RCC 7860 (cell line): ENCODE measurements around the gene PKD1L1.
A peak's percentile ranks its signal among the peaks of the same experiment; 100 is the strongest.
"Not testable (repeated sequence)": the region's sequence is repeated elsewhere in the genome, so short reads cannot be mapped to it uniquely, and the experiment has no call there.

ENCODE experiments used
- DNase-seq: peaks from one replicate; pipeline ENCODE4 v3.0.0-alpha.2; 2015; ENCODE audit warnings: low spot score
- FAIRE-seq: peaks from 2 replicates; lab custom pipeline; 2012; peaks lifted over from hg19 to GRCh38; lab: Jason Lieb, UNC

PKD1L1 gene, protein sequence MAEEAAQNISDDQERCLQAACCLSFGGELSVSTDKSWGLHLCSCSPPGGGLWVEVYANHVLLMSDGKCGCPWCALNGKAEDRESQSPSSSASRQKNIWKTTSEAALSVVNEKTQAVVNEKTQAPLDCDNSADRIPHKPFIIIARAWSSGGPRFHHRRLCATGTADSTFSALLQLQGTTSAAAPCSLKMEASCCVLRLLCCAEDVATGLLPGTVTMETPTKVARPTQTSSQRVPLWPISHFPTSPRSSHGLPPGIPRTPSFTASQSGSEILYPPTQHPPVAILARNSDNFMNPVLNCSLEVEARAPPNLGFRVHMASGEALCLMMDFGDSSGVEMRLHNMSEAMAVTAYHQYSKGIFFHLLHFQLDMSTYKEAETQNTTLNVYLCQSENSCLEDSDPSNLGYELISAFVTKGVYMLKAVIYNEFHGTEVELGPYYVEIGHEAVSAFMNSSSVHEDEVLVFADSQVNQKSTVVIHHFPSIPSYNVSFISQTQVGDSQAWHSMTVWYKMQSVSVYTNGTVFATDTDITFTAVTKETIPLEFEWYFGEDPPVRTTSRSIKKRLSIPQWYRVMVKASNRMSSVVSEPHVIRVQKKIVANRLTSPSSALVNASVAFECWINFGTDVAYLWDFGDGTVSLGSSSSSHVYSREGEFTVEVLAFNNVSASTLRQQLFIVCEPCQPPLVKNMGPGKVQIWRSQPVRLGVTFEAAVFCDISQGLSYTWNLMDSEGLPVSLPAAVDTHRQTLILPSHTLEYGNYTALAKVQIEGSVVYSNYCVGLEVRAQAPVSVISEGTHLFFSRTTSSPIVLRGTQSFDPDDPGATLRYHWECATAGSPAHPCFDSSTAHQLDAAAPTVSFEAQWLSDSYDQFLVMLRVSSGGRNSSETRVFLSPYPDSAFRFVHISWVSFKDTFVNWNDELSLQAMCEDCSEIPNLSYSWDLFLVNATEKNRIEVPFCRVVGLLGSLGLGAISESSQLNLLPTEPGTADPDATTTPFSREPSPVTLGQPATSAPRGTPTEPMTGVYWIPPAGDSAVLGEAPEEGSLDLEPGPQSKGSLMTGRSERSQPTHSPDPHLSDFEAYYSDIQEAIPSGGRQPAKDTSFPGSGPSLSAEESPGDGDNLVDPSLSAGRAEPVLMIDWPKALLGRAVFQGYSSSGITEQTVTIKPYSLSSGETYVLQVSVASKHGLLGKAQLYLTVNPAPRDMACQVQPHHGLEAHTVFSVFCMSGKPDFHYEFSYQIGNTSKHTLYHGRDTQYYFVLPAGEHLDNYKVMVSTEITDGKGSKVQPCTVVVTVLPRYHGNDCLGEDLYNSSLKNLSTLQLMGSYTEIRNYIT (N-terminal part only)

GRCh38 chr7:47948141-47948790 is at the start of gene PKD1L1:
PKD1L1 (minus strand) TSS chr7:47948466; CDS start chr7:47948440, 26 bp downstream.
- no peak for FAIRE-seq
- no peak for DNase-seq

- no peak for FAIRE-seq
- no peak for DNase-seq
These were observed 44.2 kb upstream of the PKD1L1 start for GRCh38 chr7:47992446-47992845.

DNA sequence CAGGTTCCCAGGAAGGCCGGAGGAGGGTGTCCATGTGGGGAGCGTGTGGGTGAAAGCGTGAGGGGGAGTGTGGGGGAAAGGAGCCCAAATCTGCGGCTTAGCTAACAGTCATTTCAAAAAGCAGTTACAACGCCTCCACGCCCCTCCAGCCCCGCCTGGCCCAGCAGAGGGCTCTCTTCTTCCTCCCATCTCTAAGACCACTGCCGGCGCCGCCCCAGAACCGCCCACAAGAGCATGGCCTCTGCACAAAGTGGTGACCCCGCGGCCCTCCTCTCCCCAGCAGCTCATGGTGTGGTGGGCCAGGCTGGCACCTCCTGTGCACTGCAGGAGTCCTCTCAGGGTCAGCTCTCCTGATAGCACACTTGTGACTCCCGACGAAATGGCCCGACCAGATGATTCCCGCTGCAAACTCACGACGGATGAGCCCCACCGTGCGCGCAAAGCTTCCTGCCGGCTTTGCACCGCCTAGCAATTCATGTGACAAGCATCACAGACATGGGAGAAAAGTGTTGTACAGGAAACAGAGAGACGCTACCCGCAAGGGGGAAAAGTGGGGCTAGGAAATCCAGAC is 43.6 kb upstream of the PKD1L1 start:
- DNase-seq (peak; percentile 54), FAIRE-seq (no peak)

DNA sequence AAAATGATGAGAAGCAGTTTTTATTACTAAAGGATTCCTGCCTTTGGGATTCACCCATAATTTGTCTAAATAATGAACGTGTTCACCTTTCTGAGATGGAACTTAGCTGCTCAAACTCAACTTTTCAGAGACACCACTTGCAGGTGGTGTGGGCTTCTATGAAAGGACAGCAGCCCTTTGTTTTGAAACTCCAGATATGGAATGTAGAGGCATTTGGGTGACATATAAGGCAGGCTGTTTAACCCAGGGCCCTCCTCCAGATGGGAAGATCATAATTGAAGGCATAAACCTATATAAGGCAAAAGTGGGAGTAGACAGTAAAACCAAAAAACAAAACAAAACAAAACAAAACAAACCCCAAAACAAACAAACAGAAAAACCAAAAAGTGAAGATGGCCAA is 43.0 kb upstream of the PKD1L1 start:
- FAIRE-seq, result no peak
- no peak for DNase-seq

GRCh38 chr7:47990592-47990991 is 42.3 kb upstream of the PKD1L1 start:
- FAIRE-seq, result no peak
- no peak for DNase-seq

DNA sequence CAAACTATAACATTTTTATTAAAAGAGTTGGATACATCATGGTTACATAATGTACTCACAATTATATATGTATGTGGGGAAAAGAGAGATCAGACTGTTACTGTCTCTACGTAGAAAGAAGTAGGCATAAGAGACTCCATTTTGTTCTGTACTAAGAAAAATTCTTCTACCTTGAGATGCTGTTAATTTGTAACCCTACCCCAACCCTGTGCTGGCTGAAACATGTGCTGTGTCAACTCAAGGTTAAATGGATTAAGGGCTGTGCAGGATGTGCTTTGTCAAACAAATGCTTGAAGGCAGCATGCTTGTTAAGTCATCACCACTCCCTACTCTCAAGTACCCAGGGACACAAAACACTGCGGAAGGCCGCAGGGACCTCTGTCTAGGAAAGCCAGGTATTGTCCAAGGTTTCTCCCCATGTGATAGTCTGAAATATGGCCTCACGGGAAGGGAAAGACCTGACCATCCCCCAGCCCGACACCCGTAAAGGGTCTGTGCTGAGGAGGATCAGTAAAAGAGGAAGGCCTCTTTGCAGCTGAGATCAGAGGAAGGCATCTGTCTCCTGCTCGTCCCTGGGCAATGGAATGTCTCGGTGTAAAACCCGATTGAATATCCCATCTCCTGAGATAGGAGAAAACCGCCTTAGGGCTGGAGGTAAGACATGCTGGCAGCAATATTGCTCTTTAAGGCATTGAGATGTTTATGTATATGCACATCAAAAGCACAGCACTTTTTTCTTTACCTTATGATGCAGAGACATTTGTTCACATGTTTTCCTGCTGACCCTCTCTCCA is 41.5 kb upstream of the PKD1L1 start:
- not testable (repeated sequence) for FAIRE-seq

GRCh38 chr7:47988496-47989386 is 40.5 kb upstream of the PKD1L1 start:
- no peak for DNase-seq
- no peak for FAIRE-seq

More for the DNA sequence above, 41.5 kb upstream of the PKD1L1 start:
- not testable (repeated sequence) for DNase-seq

- no peak for DNase-seq
- no peak for FAIRE-seq
These were observed 34.3 kb upstream of the PKD1L1 start for GRCh38 chr7:47982610-47983009.

DNA sequence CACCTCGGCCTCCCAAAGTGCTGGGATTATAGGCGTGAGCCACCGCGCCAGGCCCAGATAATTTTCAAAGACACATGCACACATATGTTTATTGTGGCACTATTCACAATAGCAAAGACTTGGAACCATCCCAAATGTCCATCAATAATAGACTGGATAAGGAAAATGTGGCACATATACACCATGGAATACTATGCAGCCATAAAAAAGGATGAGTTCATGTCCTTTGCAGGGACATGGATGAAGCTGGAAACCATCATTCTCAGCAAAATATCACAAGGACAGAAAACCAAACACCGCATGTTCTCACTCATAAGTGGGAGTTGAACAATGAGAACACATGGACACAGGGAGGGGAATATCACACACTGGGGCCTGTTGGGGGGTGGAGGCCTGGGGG is 32.4 kb upstream of the PKD1L1 start:
- not testable (repeated sequence) for FAIRE-seq, DNase-seq

DNA sequence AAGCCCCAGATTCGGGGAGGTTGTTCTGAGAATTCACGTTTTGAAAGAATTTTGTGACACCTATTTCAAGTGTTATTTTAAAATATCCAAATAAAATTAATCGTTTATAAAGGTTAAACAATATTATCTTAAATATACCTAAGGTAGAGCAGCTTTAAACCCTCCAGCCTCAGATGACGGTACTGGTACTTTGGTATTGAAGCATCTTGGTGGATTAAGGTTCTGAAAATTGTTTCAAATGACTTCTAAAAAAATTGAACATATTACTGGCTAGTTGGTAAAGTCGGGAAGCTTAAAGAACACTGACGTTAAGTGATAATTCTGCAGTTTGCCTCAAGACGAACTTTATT is 31.5 kb upstream of the PKD1L1 start:
- FAIRE-seq, result no peak
- DNase-seq, result no peak

DNA sequence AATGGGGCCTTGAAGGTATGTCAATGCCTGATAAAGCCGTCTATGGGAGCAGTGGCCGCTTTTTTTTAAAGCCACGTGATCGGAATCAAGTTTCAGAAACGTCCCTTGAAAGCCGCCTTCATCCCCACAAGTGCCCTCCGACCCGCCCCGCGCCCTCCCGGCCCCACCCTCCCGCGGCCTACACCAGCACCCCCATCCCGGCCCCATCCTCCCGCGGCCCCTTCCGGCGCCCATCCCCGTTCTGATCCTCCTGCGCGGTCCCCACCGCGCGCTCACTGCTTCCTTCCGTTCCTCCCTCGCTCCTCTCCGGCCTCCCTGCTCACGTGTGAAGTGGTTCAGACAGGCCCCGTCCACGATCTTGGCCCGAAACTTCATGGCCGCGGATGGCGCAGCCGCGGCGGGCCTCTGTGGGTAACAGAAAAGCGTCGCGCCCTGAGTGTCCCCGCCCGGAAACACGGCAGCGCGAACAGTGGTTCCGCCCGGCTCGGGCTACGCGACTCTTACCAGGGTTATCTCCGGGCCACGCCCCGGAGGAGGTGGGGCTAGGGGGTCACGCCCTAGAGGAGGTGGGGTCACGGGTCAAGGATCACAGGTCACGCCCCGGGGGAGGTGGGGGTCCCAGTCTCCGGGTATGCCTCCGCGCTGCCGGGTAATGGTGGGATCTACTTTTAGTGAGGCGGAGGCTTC is 31.0 kb upstream of the PKD1L1 start, which contains the start of gene HUS1:
Gene HUS1, minus strand, starts transcription at position 471 of the 687 bp plus-strand sequence. Its CDS starts 96 bp downstream, at position 375.
- FAIRE-seq, result no peak
- DNase-seq, result peak; percentile 72

GRCh38 chr7:47978790-47979144 is 30.5 kb upstream of the PKD1L1 start:
- FAIRE-seq (no peak), DNase-seq (no peak)

DNA sequence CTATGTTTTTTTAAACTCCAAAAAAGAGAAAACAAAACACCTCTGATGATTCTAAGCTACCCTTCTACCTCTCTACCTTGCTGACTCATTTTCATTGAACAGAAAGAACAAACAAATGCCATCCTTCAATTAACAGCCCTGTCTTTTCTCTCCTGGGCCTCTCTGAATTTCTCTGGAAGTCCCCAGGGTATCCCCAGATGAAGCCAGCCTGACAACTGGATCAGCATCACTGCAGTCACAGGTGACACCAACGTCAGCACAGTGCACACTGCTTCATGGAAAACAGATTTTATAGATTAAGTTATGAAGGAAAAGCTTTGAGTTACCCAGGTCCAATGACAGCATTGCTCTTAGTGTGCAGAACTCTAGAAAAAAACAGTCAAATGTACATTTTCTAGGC is 25.5 kb upstream of the PKD1L1 start:
- no peak for FAIRE-seq
- no peak for DNase-seq

DNA sequence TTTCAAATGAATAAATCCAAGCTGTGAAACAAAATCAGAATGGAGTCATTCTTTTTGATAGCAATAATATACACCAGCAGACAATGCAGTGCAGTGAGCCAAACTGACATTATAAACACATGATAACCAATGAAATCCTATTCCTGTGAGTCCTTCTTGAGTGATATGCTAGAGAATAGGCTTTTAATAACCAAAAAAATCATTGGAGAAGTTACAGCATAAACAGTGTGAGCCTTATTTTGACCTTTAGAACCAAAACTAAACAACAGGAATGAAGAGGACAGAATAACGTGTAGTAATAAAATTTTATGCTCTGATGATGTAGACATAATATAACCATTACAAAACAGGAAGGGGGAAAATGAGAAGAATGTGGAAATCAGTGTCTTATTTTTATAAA is 22.5 kb upstream of the PKD1L1 start:
- no peak for FAIRE-seq

DNA sequence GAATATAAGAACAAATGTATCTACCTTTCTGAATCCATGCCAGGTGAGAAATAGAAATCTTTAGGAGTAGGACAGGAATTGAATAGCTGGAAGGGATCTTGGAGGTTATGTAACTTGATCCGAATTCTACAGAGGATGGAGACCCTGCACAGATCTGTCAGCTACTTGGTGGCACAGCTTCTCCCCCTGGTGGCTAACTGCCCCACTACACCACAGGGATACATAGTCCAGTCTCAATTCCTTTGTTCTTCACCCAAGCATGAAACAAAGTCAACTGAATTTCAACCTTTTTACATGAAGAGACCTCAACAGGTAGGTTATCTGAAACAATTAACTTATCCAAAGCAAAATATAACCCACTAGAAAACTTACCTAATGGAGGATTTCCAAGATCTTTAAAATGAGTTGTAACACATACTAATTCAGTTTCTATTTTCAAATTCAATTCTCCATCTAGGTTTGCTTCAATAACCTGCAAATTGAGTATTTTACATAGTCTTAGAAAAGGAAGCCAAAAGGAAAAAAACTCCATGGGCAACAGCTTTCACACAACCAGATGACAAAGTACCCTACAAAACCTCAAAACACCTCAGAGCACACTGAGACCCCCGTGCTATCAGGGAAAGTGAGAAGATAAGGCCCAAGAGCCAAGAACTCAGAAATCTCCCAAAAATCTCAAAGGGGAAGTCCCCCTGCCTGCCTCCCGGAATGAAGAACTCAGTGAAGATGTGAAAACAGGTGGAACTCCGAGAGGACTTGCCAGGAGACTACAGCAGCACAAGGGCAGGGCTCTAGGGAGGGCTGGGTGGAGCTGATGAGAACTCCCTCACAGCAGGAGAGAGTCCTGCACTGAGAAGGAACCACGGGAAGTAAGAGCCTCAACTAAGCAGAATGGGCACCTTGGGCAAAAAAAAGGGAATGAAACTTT is 20.8 kb upstream of the PKD1L1 start:
- FAIRE-seq, result no peak
- DNase-seq, result peak; percentile 40

More for the DNA sequence above, 22.5 kb upstream of the PKD1L1 start:
- no peak for DNase-seq

GRCh38 chr7:47967708-47968107 is 19.4 kb upstream of the PKD1L1 start:
- no peak for FAIRE-seq
- no peak for DNase-seq

DNA sequence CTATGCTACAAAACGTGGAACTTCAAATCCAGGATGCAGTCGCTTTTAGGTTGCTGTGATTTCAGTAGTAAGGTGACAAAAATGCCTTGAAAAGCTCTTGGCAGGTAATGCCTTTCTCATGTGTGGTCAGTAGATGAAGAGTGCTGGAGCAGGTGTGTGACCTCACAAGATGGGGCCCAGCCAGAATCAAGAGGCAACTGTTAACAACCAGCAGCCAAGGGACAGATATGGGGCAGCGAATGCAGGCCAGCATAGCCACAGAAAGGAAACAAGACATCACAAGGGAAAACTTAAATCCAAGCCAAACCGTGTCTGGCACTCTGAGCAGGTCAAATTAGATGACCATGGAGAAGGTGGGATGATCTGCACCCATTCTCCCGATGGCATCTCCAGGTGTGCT is 18.9 kb upstream of the PKD1L1 start:
- FAIRE-seq (no peak), DNase-seq (no peak)
